OCI-M2 (cell line): ENCODE measurements around the gene EPB41L4B.
"Not testable (repeated sequence)": the region's sequence is repeated elsewhere in the genome, so short reads cannot be mapped to it uniquely, and the experiment has no call there.

Source experiments
- DNase-seq: peaks from one replicate; lab custom pipeline; 2025; ENCODE audit not compliant: unreplicated experiment; lab: John Stamatoyannopoulos, UW

The EPB41L4B gene

GRCh38 chr9:109301012-109301411, 19.8 kb downstream of the EPB41L4B start:
- DNase-seq = no peak

- DNase-seq = no peak
Observed at GRCh38 chr9:109299891-109300290, 21.0 kb downstream of the EPB41L4B start.

GRCh38 chr9:109297899-109298298, 23.0 kb downstream of the EPB41L4B start:
- no peak for DNase-seq

DNA sequence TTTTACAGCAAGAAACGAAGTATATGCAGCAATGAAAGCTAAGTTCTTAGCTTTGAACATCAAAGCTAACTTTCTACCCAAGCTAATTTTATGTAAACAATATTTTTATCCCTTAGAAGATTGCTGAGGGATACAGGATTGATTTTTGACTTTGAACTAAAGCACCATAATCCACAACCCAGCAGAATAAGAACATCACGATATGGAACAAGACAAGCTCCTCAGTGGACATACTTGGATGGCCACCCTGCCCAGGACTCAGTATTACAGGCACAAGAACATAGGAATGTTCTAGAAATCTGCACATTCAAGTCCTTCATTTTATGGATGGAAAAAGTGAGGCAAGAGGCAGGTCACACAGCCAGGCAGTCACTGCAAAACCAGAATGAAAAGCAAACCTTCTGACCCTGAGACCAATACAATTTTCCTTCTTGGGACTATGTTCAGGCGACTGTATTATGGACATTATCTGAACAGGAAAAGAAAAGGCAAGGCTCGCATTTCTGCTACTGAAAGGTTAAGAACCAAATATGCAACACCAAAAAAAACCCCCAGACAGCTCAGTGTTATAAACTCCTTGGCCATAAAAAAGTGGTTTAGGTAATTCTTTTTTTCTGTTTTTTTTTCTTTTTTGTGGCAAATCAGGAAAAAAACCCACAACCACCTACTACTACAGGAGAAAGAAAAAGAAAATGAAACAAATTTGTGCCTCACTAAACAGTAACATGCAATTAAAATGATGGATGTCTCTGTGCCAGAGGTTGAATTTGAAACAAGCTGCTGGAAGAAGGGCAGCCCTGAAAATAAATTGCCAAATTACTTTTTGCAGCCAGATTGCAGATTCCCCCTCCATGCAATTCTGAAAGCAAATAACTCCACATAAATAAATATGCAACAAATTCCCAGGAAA, 25.4 kb downstream of the EPB41L4B start:
- no peak for DNase-seq

DNA sequence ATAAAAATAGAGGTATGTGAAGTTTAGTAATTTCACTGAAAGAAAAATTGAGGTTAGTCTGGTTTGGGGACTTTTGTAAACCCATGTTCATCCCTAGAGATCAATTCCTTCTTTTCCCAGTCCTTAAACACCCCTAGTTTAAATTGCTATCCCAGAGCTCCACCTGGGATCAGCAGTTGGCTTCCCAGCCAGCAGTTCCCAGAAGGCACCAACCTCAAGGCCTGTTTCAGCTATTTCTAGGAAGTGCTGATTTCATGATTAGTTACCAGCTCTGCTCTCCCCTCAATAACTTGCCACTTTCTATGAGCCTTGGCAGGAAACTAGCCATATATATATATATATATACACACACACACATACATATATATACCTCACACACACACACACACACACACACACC, 30.5 kb downstream of the EPB41L4B start:
- DNase-seq = no peak

- no peak for DNase-seq
Observed at GRCh38 chr9:109289931-109290330, 30.9 kb downstream of the EPB41L4B start.

DNA sequence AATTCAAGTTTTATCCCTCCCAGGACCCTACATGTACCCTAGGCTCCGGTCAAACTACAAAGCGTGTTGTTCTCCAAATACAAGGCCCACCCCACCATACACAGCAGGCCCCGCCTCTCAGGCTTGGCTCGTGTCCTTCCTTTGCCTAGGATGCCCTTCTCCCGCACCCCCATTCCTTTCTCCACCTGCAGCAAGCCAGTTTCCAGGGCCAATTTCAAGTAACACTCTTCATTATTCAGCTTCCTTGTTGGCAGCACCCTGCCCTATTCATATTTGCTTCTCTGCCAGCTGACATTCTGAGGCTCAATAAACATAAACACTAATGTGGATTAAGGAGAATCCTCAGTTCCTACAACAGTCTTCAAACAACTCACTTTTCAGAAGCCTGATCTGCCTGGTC, 31.7 kb downstream of the EPB41L4B start:
- DNase-seq = no peak

DNA sequence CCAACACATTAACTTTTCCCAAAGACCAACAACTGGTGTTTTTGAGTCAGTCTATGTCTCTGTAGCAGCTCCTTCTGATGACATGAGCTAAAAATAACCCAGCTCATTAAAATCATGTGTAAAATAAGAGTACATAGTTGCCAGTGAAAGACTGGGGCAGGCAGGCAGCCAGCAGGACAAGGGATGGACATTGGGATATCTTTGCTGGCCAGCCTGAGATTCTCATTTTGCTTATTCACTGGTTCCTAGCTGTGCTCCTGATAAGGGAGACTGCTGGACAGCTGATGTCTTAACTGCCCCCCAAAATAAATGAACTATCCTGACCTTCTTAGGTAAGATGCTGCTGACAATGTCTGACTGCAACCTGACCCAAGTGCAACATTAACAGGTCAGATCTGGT, 33.9 kb downstream of the EPB41L4B start:
- DNase-seq = no peak

GRCh38 chr9:109286571-109286977, 34.3 kb downstream of the EPB41L4B start:
- no peak for DNase-seq

- DNase-seq = not testable (repeated sequence)
Observed at GRCh38 chr9:109283672-109284071, 37.2 kb downstream of the EPB41L4B start.

DNA sequence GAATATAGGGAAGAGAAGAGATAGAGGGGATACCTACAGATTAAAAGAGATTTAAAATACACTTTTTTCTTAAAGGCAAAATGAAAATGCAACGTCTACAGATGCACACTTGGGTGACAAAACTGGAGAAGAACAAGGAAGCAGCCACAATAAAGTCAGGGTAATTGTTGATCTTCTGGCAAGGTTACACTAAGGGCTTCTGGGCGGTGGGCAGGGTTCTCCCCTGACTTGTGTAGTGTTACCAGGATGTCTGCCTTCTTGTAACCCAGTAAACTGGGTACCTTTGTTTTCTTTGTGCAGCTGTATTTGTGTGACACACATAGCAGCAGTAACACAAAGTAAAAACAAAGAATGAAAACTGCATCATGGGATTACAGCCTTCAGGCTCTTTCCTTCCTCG, 37.8 kb downstream of the EPB41L4B start:
- no peak for DNase-seq

DNA sequence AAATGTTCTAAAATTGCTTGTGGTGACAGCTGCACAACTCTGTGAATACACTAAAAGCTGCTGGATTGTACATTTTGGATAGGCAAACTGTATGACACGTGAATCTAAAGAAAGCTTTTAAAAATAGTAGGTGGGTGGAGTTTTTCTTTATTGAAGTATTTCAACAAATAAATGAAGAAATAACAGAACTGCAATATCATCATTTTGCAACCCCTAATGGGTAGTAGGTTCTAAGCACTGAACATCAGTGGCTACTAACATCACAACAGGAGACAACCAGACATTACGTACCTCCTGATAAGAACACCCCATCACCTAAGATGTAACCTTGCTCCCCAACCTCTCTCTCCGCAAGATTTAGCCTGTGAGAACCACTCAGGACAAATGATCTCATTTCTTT, 38.6 kb downstream of the EPB41L4B start:
- DNase-seq = no peak

DNA sequence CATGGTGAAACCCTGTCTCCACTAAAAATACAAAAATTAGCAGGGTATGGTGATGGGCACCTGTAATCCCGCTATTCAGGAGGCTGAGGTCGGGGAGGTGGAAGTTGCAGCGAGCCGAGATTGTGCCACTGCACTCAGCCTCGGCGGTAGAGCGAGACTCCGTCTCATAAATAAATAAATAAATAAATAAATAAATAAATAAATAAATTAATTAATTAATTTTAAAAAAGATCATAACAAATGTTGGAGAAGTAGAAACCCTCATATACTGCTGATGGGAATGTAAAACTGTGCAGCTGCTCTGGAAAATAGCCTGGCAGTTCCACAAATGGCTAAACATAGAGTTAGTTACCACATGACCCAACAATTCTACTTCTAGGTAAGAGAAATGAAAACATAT, 39.3 kb downstream of the EPB41L4B start:
- no peak for DNase-seq

- DNase-seq = no peak
Observed at GRCh38 chr9:109278848-109279247, 42.0 kb downstream of the EPB41L4B start.

DNA sequence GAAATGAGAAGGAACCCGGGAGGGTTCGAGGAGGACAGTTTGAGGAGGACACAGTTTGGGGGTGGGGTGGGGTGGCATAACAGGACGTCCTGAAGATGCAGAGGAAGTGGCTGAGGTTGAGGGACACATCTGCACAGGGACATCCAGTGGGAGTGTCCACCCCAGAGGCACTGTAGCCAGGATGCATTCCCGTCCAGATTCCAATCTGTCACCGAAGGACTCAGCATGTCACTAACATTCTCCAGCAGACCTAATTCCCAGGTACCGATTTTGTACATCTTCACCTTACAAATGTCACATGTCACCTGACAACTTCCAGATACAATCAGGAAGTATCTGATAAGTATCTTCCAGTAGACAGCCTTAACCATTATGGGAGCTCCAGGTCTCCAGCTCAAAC, 42.6 kb downstream of the EPB41L4B start:
- no peak for DNase-seq

DNA sequence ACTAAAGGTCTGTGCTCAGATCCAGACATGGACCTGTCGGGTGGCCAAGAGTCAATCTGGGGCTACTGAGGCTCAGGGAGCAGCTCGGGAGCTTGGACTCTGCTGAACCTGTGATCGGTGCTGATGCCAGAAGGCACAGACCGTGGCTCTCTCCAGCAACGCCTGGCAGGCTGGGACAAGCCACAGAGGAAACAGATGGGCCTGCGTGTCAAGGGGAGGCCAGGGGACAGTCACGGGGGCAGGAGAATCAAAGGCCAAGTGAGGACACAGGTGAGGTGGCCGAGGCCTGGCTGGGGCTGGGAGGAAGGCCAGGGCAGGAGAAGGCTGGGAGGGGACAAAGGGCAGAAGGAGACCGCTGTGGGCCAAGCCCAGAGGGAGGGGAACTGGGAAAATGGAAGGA, 43.4 kb downstream of the EPB41L4B start:
- no peak for DNase-seq

- DNase-seq = no peak
Observed at GRCh38 chr9:109276469-109277440, 44.1 kb downstream of the EPB41L4B start.

DNA sequence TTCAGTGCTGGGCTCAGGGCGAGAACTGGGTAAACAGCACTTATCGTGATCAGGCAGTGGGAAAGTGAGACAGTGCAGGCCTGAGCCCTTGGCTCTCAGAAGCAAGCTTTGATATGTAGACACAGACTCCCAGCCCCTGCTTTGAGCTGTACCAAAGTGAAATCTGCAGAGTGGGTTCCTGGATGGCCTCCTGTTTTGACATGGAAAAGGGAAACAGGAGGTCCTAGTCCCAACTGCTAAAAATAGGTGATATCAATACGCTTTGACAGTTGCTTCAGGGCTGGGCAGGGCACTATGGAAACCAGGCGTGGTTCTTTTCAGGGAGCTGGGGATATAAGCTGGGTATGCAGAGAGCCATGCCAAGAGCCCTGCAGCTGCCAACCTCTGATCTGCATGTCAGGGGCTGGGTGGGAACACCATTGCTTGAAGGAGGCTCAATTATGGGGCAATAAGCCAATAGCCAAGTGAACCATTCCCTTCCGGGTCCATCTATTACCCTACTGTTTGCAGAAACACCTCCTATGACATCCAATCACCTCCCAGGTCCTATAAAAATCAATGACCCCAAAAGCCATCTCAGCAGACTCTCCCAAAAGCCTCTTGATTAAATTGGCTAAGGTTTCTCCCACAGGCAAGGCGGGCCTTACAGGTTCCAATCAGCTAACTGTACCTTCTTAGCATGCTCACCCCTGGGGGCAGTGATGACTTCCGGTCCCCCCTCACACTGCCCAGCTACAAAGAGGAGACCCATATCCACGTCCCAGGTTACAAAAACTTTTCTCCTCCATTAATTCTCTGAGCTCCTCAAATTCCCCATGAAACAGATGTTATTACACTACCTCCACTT, 45.8 kb downstream of the EPB41L4B start:
- DNase-seq = no peak

DNA sequence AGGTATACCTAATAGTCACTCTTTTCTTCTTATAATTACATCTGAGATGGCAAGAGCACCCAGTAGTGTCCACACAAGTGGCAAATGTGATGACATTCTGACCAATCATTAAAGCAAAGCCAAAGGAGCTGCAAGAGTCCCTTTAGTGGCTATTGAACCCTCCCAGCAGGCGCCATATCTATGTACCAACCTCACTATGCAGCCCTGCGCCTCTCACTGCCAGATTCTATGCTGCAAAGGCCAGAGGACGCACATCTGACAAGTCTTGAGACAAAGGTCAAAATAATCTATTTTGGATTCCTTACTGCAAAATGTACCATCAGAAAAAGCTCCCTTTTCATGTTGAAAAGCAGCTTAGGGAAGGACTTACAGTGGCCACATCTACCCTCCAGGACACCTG, 47.0 kb downstream of the EPB41L4B start:
- no peak for DNase-seq

DNA sequence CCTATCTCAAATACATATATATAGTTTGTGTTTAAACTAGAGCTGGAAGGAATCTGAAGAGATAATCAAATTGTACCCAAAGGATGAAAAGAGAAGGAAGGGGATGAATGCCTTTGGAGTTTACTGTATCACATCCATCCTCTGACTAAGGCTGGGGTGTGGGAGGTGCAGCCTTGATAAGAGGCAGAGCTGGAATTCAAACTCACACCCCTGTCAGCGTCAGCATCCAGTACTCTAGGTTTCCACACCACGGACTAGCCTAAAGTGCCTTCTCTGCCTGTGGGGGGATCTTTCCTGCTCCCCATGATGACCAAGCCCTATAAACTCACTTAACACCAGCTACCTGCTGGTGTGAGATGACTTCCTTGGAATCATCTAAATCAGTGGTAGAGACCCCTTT, 48.1 kb downstream of the EPB41L4B start:
- no peak for DNase-seq

- no peak for DNase-seq
Observed at GRCh38 chr9:109272045-109272444, 48.8 kb downstream of the EPB41L4B start.
